Mucosa of rectum (tissue), 2 donors: Measurements from ENCODE around the gene USP51.
"Not testable (repeated sequence)": the region's sequence is repeated elsewhere in the genome, so short reads cannot be mapped to it uniquely, and the experiment has no call there.

ENCODE experiments used
- H3K27ac ChIP-seq, 2 donors: one replicate each; pipeline ENCODE4 v1.7.0; 2013; ENCODE audit warnings: inconsistent platforms in 2 of 2, low read depth in 2 of 2, low read length in 2 of 2
- H3K27me3 ChIP-seq, 2 donors: one replicate each; pipeline ENCODE4 v1.7.0; 2013; ENCODE audit warnings: low read length in 2 of 2; ENCODE audit not compliant: control insufficient read depth in 2 of 2, insufficient read depth in 2 of 2
- H3K36me3 ChIP-seq, 2 donors: one replicate each; pipeline ENCODE4 v1.7.0; 2013; ENCODE audit warnings: low read length in 2 of 2; ENCODE audit not compliant: control insufficient read depth in 2 of 2, insufficient read depth in 2 of 2
- H3K4me1 ChIP-seq, 2 donors: one replicate each; pipeline ENCODE4 v1.7.0; 2013; ENCODE audit warnings: low read length in 2 of 2, mild to moderate bottlenecking in 1 of 2; ENCODE audit not compliant: control insufficient read depth in 2 of 2, insufficient read depth in 2 of 2
- H3K4me3 ChIP-seq, 2 donors: one replicate each; pipeline ENCODE4 v1.7.0; 2013; ENCODE audit warnings: low read length in 2 of 2
- H3K9ac ChIP-seq, 2 donors: one replicate each; pipeline ENCODE4 v1.7.0; 2013; ENCODE audit warnings: low read length in 2 of 2, low read depth in 1 of 2, mild to moderate bottlenecking in 1 of 2
- H3K9me3 ChIP-seq, 2 donors: one replicate each; pipeline ENCODE4 v1.7.0; 2013; ENCODE audit warnings: low read length in 2 of 2; ENCODE audit not compliant: control insufficient read depth in 2 of 2
- donor health status: healthy.
- donor health status: Normal muscosa, but diverticular disease.

USP51 gene

DNA sequence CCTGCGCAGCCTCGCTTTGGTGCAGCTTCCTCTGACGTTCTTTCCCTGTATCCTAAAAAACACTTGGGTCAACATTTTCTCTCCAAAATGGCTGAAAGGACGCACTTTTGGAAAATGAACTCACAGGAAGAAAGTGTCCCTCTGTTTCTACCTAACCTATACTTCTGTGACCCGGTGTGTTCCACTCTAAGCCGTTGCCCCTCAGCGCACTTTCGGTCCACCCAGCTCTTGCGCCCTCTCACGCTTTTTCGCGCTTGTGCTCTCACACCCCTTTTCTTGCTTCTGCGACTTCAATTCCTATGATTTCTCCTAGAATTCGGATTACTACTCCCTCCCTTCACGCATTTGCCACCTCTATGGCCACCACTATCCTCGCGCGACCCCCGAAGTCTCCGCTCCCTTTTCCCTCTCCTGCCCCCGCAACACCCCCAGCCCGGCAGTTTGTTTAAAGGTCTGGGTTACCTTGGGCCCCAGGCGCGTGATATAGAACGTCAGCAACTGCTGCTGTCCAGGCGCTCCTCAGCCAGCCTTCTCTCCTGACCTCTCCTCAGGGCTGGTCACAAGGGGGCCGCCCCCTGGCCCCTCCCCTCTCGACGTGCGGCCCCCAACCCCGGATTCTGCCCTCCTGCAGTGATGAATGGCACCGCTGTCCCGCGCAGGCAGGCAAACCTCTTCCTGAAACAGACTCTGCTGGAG, at the start of gene USP51:
Gene USP51, minus strand, starts transcription at position 535 of the 696 bp plus-strand sequence. CDS start 909 bp downstream, outside the sequence.
- Histone ChIP-seq H3K36me3 (no peaks in the 10 kb centered on the region), H3K9ac (peak within 1 kb of the TSS; percentile 60 to 74), H3K4me3 (peak within 1 kb of the TSS; percentile 80)

DNA sequence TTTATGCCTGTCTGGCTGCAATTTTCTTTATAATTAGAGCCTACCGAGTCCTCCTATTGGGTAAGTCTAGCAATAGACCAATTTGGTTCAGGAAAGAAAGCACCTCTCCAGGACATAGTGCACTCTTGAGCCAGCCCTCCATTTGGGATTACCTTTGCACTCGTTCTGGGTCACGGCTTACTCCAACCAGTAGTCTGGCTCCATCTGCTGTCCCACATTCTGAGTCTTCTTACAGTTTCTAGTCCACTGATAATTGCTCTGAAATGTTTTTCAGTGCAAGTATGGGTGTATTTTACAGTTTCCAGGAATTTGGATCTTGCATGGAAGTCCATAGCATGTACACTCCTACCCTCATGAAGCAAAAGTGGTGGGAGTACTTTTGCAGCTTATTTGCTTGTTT, 34.8 kb upstream of the USP51 start:
- Histone ChIP-seq H3K9me3 (no peaks in the 10 kb centered on the region), H3K4me3 (no peak overlapping the region), H3K27me3 (peaks cover 0 to 2% of the 10 kb centered on the region in 2 donors), H3K27ac (no peak overlapping the region), H3K4me1 (no peaks in the 10 kb centered on the region), H3K36me3 (no peaks in the 10 kb centered on the region), H3K9ac (no peak overlapping the region)

More for the DNA sequence above, at the start of gene USP51:
- Histone ChIP-seq H3K27ac (peak within 1 kb of the TSS; percentile 82 to 86), H3K4me1 (peaks cover 2 to 3% of the 10 kb centered on the region in 2 donors), H3K27me3 (peaks cover 0 to 6% of the 10 kb centered on the region in 2 donors), H3K9me3 (no peaks in the 10 kb centered on the region)

- Histone ChIP-seq H3K27me3 (peaks cover 0 to 2% of the 10 kb centered on the region in 2 donors), H3K27ac (no peak overlapping the region), H3K36me3 (no peaks in the 10 kb centered on the region), H3K9me3 (no peaks in the 10 kb centered on the region), H3K9ac (no peak overlapping the region), H3K4me1 (no peaks in the 10 kb centered on the region), H3K4me3 (no peak overlapping the region)
These were observed 33.7 kb upstream of the USP51 start for GRCh38 chrX:55523356-55523755.

DNA sequence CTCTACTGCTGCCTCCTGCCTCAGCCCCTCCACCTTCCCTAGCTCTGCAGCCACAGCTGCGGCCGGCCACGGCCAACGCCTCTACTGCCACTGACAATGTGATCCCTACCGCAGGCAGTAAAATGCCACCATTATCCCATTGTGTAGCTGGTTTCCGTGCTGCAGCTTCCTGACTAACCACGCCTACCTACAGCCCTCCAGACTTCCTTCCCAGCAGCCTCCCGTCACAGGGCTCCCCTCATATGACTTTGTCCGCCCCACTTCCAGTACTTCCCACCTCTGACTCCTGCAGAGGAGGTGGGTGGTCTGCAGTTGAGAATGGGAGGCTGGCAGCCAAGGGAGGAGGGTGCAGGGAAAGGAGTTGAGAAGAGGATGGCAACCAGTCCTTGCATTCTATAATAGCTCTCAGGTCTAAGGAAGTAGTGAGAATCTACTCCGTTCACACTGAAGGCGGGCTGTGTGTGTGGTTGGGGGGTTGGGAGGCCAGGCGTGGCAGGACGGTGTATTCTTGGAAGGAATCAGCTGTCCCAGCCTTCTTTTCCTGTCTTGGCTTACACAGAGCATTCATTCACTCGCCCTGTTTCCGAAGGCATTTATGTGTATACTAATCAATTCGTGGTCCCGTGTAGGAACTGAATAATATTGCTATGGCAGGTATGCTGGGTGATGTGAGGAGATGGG, 33.1 kb upstream of the USP51 start:
- no peak overlapping the region for H3K9ac ChIP-seq
- no peaks in the 10 kb centered on the region for H3K4me1 ChIP-seq
- H3K9me3 ChIP-seq = no peaks in the 10 kb centered on the region
- H3K27ac ChIP-seq = no peak overlapping the region
- peaks cover 0 to 2% of the 10 kb centered on the region in 2 donors for H3K27me3 ChIP-seq
- H3K4me3 ChIP-seq = no peak overlapping the region
- H3K36me3 ChIP-seq = no peaks in the 10 kb centered on the region

GRCh38 chrX:55521687-55522086, 32.0 kb upstream of the USP51 start:
- no peaks in the 10 kb centered on the region for H3K36me3 ChIP-seq
- H3K27me3 ChIP-seq = no peaks in the 10 kb centered on the region
- H3K27ac ChIP-seq = no peak overlapping the region
- no peak overlapping the region for H3K4me3 ChIP-seq
- H3K9ac ChIP-seq = no peak overlapping the region
- H3K4me1 ChIP-seq = no peaks in the 10 kb centered on the region
- no peaks in the 10 kb centered on the region for H3K9me3 ChIP-seq

DNA sequence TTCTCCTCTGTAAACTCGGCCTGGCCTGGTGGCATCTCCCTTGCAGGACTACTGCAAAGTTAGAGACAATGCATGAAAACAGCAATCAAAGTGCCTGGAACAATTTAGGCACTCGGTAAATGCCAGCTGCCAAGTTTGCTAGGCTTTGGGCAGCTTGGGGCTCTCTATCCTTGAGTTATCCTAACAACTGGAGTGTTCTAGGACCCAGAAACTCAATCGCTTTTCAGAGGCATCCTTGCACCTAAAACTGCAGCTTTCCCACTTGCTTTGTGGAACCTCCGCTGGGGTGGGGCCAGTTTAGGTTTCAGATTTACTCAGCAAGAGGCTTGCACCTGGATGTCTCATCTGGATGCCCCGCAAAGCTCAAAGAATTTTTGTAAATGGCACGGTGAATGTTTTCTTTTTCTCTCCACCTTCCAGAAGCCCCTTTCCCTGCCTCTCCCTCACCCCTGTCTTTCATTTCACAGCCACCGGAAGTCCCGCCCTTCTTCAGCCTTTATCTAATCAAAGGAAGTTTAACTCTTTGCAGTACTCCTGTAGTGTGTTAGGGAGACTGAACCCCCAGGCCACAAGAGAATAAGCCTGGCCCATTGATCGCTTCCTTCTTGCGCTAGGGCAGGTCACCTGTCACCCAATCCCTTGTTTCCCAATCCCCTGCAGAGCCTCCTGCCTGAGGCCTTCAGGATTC, 27.3 kb upstream of the USP51 start:
- H3K9me3 ChIP-seq, H3K4me1 ChIP-seq, H3K27me3 ChIP-seq, H3K36me3 ChIP-seq, H3K9ac ChIP-seq, H3K4me3 ChIP-seq, H3K27ac ChIP-seq: not testable (repeated sequence)

GRCh38 chrX:55513045-55513737, 23.5 kb upstream of the USP51 start:
- H3K9me3 ChIP-seq, H3K36me3 ChIP-seq, H3K4me1 ChIP-seq, H3K27me3 ChIP-seq, H3K9ac ChIP-seq, H3K4me3 ChIP-seq, H3K27ac ChIP-seq: not testable (repeated sequence)

DNA sequence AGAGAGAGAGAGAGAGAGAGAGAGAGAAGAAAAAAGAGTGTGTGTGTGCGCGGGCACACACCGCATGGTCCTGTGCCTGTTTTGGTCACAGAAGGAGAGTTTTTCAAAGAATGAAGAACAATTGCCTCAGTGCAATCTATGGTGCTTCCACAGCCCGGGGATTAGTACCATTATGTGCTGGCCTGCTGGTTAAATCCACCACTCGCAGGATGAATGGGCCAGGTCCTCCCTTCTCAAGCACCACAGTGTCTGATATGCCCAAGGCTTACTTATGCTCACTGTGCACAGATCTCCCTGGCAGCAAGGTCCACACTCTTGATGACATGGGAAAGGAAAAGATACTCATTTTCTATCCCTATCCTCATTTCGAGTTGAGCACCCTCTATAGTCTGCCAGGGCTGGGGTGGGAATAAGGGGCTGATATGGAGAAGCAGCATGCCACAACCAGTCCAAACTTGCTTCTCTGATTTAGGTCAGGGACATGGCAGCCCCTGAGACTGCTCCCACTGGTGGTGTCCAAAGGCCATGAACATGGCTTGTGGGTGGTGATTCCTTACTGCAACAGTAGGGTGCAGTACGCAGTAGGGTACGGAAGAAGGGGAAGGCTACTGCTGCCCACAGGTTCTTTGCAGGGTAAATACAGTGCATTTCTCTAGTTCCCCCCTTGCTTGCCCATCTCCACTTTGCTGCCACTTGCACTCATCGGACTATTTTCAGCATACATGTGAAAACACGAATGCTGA, 18.9 kb upstream of the USP51 start:
- H3K4me3 ChIP-seq, H3K9ac ChIP-seq, H3K27me3 ChIP-seq, H3K27ac ChIP-seq, H3K36me3 ChIP-seq, H3K4me1 ChIP-seq, H3K9me3 ChIP-seq: not testable (repeated sequence)

DNA sequence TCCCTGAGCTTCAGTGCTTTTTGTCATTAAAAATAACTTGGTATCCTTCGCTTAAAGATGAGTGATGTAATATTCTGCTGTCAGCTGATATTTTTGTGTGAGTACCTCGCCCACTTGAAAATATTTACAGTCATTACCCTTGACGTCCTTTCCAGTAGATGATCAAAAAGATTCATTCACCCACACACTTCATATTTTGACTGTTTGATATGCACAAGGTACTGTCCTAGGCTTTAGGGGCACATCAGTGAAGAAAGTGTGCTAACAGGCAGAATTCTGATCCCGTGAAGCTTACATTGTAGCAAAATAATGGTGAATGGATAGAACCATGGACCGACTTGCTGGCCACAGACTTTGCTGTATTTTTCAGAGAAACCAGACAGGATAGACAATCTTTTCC, 18.1 kb upstream of the USP51 start:
- H3K9ac ChIP-seq, H3K27ac ChIP-seq, H3K4me1 ChIP-seq: not testable (repeated sequence)

More for the DNA sequence above, 18.1 kb upstream of the USP51 start:
- H3K4me3 ChIP-seq, H3K9me3 ChIP-seq, H3K36me3 ChIP-seq, H3K27me3 ChIP-seq: not testable (repeated sequence)
